Right cardiac atrium (tissue), 5 donors: ENCODE data around the gene CERK. TPM values are rescaled to one million over a fixed set of nuclear protein-coding genes. Genes with fewer than 3 reads are reported as not detected.
"Not testable (repeated sequence)": the region's sequence is repeated elsewhere in the genome, so short reads cannot be mapped to it uniquely, and the experiment has no call there.

Experiments used
- ATAC-seq, 2 donors: fragments of 200-7000 bp; cut with Tn5 transposase; one replicate each; pipeline versions ENCODE4 v1.8.0 to v1.9.1; 2020; ENCODE audit warnings: moderate library complexity in 2 of 2, mild to moderate bottlenecking in 1 of 2
- DNase-seq, 3 donors: peaks; one replicate each; pipeline ENCODE4 v3.0.0-alpha.2; 2020
- H3K27ac ChIP-seq: one replicate; pipeline ENCODE4 v1.5.1; 2013; ENCODE audit warnings: mild to moderate bottlenecking, low read length, control low read depth, moderate library complexity
- H3K27me3 ChIP-seq: one replicate; pipeline ENCODE4 v1.6.1; 2013; ENCODE audit not compliant: control insufficient read depth, insufficient read depth
- H3K4me1 ChIP-seq: one replicate; pipeline ENCODE4 v1.6.1; 2013; ENCODE audit warnings: low read length; ENCODE audit not compliant: control insufficient read depth, insufficient read depth
- H3K4me3 ChIP-seq: one replicate; pipeline ENCODE4 v1.5.1; 2013; ENCODE audit warnings: low read length, control low read depth
- H3K9me3 ChIP-seq: one replicate; pipeline ENCODE4 v1.6.1; 2013; ENCODE audit warnings: low read length; ENCODE audit not compliant: control insufficient read depth
- WGBS: extraction: QIAGEN DNeasy Blood & Tissue Kit; methylation state at CpG from one replicate; pipeline ENCODE4 v1.1.7; 2013; 5-methylcytosine and 5-hydroxymethylcytosine counted together
- intact Hi-C, 4 donors: fragments of 100-400 bp; cut with DNase I; formaldehyde crosslinking; loops; one replicate each; pipeline versions ENCODE4 v1.11.0 to v1.14.0; 2022 to 2023
- polyA plus RNA-seq: library from polyadenylated mRNA; stranded (reverse); fragments of 200-250 nt; gene quantifications from one replicate; pipeline ENCODE4 v1.2.3, GENCODE V29; 2013
- total RNA-seq, 4 donors: library from RNA; stranded (reverse); fragmentation: NEBNext Ultra II Directional; extraction: Animal tissue kit (Norgen Biotek cat#: 25700); gene quantifications; one replicate each; pipeline ENCODE4 v1.2.1, GENCODE V29; 2021
- donor health status: healthy with polysubstance abuse.
- donor health status: DM: no; HTN: yes; CAD: no.
- donor health status: DM: no; HTN: no; CAD: no.
- donor health status: DM: no; HTN: yes; CAD: no; lungs with severe emphysema.
- donor health status: DM: yes; HTN: yes; CAD: no.

Gene CERK
- total and polyA plus RNA-seq, 5 donors: 32.6 to 83.5 (median 61.1) TPM

DNA sequence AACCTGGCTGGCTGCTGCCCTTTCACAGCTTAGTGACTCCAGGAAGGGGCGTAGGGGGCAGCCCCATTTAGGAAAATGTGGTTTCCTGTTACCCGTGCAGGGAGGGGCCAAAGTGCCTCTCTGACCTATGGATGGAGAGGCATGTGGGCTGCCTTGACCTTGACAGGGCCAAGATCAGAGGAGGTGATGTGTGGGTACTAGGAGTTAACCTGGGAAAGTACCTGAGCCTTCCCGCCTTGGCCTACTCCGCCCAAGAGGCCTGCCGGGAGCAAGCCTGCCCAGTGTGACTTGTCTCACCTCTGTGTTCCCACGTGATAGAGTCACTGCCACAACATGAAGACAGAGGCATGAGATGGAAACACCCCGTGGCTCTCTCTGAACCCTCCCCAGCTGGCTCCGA, 84.5 kb downstream of the CERK start:
- 69% methylated on average over 8 of the region's 8 CpGs for WGBS
- Histone ChIP-seq H3K27me3 (no peaks in the 10 kb centered on the region), H3K9me3 (no peaks in the 10 kb centered on the region), H3K27ac (peak overlapping the region; percentile 6), H3K4me1 (peaks cover 26% of the 10 kb centered on the region), H3K4me3 (no peak overlapping the region)
- DNase-seq: peak in 1 of 3 donors; percentile 49
- no peak for ATAC-seq
- intact Hi-C loops: no loop called here

DNA sequence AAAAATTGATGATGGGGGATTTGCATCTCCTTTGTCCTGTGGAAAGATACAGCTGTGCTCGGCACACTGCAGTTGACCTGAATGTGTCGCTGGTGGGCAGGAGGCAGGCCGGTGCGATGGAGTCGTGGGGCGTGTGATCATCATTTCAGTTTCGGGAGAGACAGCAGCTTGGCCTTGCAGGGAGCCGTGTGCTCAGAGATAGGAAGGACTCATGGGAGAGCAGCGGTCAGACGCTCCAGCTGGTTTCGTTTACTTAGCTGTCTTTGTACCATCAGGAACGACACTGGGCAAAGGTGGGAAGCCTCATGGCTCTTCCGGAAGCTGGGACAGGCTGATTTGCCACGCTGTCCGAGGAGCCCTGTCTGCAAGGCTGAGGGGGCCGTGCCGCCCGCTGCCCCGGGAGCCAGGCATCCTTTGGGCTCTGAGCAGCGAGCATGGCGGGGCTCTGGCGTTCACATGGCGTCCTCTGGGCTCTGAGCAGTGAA, 85.2 kb downstream of the CERK start:
- H3K27me3 ChIP-seq: no peaks in the 10 kb centered on the region
- H3K4me3 ChIP-seq: no peak overlapping the region
- 31% methylated on average over 23 of the region's 23 CpGs for WGBS
- intact Hi-C loops: no loop called here
- peak; percentile 4 to 9 for ATAC-seq
- peaks cover 26% of the 10 kb centered on the region for H3K4me1 ChIP-seq
- H3K9me3 ChIP-seq: no peaks in the 10 kb centered on the region
- H3K27ac ChIP-seq: peak overlapping the region; percentile 6
- peak in 1 of 3 donors; percentile 63 for DNase-seq

DNA sequence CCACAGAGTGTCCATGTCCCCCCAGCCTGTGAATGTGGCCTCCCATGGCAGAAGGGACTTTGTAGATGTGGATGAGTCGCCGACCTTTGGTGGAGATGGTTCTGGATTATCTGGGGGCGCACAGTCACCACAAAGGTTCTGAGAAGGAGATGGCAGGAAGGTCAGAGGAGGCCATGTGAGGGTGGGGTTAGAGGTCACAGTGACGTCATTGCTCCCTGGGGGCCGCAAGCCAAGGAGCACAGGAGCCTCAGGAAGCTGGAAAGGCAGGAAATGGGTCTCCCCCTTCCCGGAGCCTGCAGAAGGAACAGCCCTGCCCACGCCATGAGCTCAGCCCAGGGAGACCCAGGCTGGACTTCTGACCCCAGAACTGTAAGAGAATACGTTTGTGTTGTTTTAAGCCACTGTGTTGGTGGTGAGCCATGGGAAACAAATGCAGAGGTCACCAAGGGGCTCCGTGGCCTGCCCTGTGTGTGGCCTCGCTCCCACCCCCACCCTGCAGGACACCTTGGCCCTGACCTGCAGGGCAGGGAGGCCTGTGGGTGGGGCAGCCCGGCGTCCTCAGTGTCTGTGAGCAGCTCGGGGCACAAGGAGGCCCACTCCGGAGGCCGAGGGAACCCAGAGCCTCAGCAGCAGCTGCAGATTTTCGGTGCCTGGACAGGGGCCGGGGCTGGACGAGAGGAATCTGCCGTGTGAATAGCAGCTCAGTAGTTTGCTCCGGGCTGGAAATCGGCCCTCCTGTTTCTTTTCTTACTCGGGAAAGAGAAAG, 85.8 kb downstream of the CERK start:
- no peak overlapping the region for H3K4me3 ChIP-seq
- WGBS: 39% methylated on average over 22 of the region's 22 CpGs
- H3K9me3 ChIP-seq: no peaks in the 10 kb centered on the region
- intact Hi-C loops: no loop called here
- H3K27ac ChIP-seq: peak overlapping the region; percentile 7
- ATAC-seq (peak; percentile 24 to 68), DNase-seq (peak; percentile 77 to 80 (median 77))
- no peaks in the 10 kb centered on the region for H3K27me3 ChIP-seq
- H3K4me1 ChIP-seq: peaks cover 30% of the 10 kb centered on the region

DNA sequence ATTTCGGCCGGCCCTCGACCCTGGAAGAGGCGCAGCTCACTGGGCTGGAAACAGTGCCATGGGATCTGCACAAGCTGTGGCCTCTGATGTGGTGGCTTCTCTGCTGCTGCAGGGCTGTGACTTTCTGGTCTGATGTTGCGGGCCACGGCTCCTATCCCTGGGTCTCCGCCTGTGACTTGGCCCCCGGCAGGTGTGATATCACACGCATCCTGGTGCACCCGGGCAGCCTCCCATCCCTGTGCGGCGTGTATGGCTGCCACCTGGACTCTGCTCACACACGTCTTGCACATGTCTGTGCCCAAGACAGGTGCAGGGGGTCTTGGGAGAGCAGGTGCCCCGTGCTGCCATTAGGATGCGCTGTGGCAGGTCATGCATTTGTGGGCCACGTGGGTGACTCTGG, 86.7 kb downstream of the CERK start:
- Histone ChIP-seq H3K9me3 (no peaks in the 10 kb centered on the region), H3K4me3 (no peak overlapping the region), H3K4me1 (peaks cover 33% of the 10 kb centered on the region), H3K27ac (peak overlapping the region; percentile 45), H3K27me3 (no peaks in the 10 kb centered on the region)
- 87% methylated on average over 16 of the region's 16 CpGs for WGBS
- DNase-seq (peak in 1 of 3 donors; percentile 58), ATAC-seq (no peak)
- intact Hi-C loops: no loop called here

DNA sequence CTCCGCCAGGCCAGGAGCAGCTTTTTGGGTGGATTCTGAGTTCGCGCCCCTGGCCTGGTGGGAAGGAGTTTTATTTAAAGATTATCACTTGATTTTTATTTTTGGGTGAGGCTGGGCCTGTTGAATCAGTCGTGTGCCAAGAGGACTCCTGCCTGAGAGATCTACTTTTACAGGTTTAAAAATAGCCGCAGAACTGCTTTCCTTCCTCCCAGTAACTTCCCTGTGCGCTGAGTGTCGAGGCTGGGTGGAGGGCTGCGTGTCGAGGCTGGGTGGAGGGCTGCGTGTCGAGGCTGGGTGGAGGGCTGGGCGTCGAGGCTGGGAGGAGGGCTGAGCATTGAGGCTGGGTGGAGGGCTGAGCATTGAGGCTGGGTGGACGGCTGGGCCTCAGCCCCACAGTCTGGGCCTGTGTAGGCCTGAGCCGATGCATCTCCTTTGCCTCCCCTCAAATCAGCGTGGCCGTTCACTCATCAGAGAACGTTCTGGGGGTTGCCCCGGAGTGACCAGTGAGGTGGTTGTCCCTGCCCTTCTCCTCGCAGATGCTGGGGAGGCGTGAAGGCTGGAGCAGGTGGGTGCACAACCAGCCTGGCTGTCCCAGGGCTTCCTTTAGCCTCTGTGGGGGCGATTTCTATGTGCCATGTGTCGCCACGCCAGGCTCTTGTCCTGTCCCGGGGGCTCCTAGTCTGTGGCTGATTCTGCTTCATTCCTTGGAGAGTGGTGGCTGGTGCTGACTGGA, 87.8 kb downstream of the CERK start:
- peak overlapping the region; percentile 91 for H3K27ac ChIP-seq
- 42% methylated on average over 25 of the region's 25 CpGs for WGBS
- intact Hi-C loops: no loop called here
- DNase-seq (peak in 1 of 3 donors; percentile 53), ATAC-seq (peak; percentile 3 to 27)
- H3K4me3 ChIP-seq: no peak overlapping the region
- H3K4me1 ChIP-seq: peaks cover 35% of the 10 kb centered on the region
- no peaks in the 10 kb centered on the region for H3K27me3 ChIP-seq
- H3K9me3 ChIP-seq: no peaks in the 10 kb centered on the region

DNA sequence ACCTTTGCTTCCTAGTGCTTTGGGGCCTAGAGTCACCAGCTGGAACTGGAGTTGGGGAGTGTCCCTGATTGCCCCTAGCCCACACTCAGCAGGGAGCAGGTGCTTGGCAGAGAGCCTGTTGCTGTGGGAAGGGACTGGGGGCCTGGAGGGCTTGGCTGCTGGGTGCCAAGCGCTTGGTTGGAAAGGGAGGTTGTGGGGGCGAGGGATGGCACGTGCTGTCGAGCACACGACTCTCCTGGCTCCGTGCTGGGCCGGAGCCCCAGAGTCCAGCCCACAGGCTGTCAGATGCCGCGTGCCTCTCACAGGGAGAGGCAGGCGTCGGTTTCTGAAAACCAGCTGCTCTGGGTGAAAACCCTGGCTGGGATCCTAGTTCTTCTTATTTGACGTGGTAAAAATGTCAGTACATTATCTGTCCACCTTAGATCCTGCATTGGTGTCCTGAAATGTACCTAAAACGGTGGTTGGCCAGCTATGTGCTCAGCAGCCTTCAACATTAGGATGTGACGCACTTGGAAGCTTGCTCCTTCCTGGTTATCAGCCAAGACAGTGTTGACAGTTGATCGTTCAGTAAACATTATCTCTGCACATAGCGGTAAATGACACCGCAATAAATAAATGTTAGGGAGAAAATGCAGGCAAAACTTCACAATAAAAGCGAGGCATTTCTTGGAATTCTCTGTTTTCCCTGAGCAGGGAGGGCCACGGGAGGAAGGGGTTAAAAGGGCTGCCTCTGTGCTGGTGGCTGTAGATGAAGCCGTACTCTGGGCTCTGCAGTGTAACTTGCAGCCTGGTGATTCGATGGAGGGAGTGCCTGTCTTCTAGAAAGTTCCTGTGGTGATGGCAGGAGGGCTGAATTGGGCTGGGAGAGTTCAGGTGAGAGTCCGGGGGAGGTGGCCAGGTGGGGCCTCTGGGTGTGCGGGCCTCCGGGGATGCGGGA, 88.6 kb downstream of the CERK start:
- intact Hi-C loops: no loop called here
- Histone ChIP-seq H3K27me3 (no peaks in the 10 kb centered on the region), H3K27ac (peak overlapping the region; percentile 91), H3K9me3 (no peaks in the 10 kb centered on the region), H3K4me3 (no peak overlapping the region), H3K4me1 (peaks cover 35% of the 10 kb centered on the region)
- ATAC-seq (peak; percentile 64 to 68), DNase-seq (peak; percentile 61 to 84 (median 80))
- WGBS: 16% methylated on average over 25 of the region's 25 CpGs

DNA sequence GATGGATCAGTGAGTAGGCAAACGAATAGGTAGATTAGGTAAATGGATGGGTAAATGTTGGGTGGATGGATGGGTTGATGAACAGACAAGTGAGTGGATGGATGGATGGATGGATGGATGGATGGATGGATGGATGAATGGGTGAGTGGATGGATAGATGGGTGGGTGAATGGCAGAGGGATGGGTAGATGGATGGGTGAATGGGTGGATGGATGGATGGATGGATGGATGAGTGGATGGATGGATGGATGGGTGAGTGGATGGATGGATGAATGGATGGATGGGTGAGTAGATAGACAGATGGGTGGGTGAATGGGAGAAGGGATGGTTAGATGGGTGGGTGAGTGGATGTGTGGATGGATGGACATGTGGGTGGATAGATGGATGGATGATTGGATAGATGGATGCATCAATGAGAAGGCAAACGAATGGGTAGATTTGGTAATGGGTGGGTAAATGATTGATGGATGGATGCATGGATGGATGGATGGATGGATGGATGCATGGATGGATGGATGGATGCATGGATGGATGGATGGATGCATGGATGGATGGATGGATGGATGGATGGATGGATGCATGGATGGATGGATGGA, 89.7 kb downstream of the CERK start:
- DNase-seq, intact Hi-C loops, H3K27ac ChIP-seq, ATAC-seq, H3K4me3 ChIP-seq, H3K9me3 ChIP-seq, H3K27me3 ChIP-seq: not testable (repeated sequence)
- WGBS: 96% methylated on average over 2 of the region's 2 CpGs
- H3K4me1 ChIP-seq: peaks cover 30% of the 10 kb centered on the region

DNA sequence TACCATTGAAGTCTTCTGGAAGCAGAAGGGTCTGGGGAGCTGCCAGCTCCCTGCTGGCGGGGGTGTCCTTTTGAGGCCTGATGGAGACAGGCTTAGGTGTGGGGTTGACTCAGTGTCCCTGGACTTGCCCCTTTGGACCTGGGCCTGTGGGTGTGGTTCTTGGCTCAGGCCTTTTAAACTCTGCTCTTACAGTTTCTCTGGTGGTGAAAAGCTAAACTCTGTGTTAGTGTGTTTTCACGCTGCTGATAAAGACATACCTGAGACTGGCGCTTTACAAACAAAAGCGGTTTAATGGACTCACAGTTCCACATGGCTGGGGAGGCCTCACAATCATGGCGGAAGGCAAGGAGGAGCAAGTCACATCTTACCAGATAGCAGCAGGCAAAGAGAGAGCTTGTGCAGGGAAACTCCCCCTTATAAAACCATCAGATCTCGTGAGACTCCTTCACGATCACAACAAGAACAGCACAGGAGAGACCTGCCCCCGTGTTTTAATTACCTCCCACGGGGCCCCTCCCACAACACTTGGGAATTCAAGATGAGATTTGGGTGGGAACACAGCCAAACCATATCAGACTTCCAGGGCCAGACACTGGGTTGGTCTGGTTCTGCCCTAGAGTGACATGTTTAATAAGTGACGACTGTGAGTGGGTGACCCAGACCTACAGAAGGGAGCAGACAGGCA, 91.4 kb downstream of the CERK start:
- DNase-seq (no peak), ATAC-seq (no peak)
- Histone ChIP-seq H3K27me3 (no peaks in the 10 kb centered on the region), H3K27ac (no peak overlapping the region), H3K4me1 (peaks cover 18% of the 10 kb centered on the region), H3K4me3 (no peak overlapping the region), H3K9me3 (no peaks in the 10 kb centered on the region)
- intact Hi-C loops: no loop called here
- WGBS: 77% methylated on average over 10 of the region's 10 CpGs

DNA sequence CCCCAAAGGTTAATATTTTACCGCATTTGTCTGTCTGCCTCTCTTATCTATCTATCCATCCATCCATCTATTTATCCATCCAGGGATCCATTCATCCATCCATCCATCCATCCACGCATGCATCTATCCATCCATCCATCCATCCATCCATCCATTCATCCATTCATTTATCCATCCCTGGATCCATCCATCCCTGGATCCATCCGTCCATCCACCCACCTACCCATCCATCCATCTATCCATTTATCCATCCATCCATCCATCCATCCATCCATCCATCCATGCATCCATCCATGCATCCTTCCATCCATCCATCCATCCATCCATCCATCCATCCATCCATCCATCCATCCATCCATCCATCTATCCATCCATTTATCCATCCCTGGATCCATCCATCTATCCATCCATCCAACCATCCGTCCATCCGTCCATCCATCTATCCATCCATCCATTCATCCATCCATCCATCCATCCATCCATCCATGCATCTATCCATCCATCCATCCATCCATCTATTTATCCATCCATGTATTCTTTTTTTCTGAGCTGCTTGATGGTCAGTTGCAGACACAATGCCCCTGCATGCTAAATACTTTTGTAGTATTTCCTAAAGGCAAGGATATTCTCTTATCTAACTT, 95.1 kb downstream of the CERK start:
- 90% methylated on average over 5 of the region's 5 CpGs for WGBS
- H3K27ac ChIP-seq, H3K27me3 ChIP-seq, DNase-seq, ATAC-seq, H3K4me3 ChIP-seq, H3K9me3 ChIP-seq, intact Hi-C loops: not testable (repeated sequence)
- peaks cover 18% of the 10 kb centered on the region for H3K4me1 ChIP-seq
